Mesenteric fat pad (tissue), 1 donor: ENCODE measurements around the gene ESF1. TPM values are rescaled to one million over a fixed set of nuclear protein-coding genes. Genes with fewer than 3 reads are reported as not detected.
"Not testable (repeated sequence)": the region's sequence is repeated elsewhere in the genome, so short reads cannot be mapped to it uniquely, and the experiment has no call there.

Experiments used
- DNase-seq: peaks from one replicate; pipeline ENCODE4 v3.0.0-alpha.2; 2020; ENCODE audit warnings: low spot score
- total RNA-seq: library from RNA; stranded (reverse); fragmentation: NEBNext Ultra II Directional; extraction: Animal tissue kit (Norgen Biotek cat#: 25700); gene quantifications from one replicate; pipeline ENCODE4 v1.2.1, GENCODE V29; 2021
- donor health status: DM: yes; HTN: yes; CAD: no.

The ESF1 gene
- total RNA-seq, 1 donor from 2014 or later: 17.3 TPM

GRCh38 chr20:13791540-13792459, 7.1 kb upstream of the ESF1 start:
- no peak for DNase-seq

- DNase-seq: no peak
These were observed 6.0 kb upstream of the ESF1 start for GRCh38 chr20:13790708-13791107.

- no peak for DNase-seq
These were observed 3.6 kb upstream of the ESF1 start for GRCh38 chr20:13788167-13788834.

GRCh38 chr20:13786143-13786828, 1.6 kb upstream of the ESF1 start:
- DNase-seq: no peak

GRCh38 chr20:13784271-13784892, 337 bp downstream of the ESF1 start:
- no peak for DNase-seq

- no peak for DNase-seq
These were observed 1.2 kb downstream of the ESF1 start for GRCh38 chr20:13783528-13783927.

GRCh38 chr20:13778827-13779226, 5.9 kb downstream of the ESF1 start:
- no peak for DNase-seq

- DNase-seq: no peak
These were observed 7.5 kb downstream of the ESF1 start for GRCh38 chr20:13777171-13777601.

GRCh38 chr20:13775867-13776266, 8.9 kb downstream of the ESF1 start:
- no peak for DNase-seq

GRCh38 chr20:13772529-13772928, 12.2 kb downstream of the ESF1 start:
- DNase-seq: no peak

GRCh38 chr20:13771853-13772453, 12.8 kb downstream of the ESF1 start:
- DNase-seq: no peak

GRCh38 chr20:13770141-13770540, 14.6 kb downstream of the ESF1 start:
- no peak for DNase-seq

GRCh38 chr20:13765868-13766416, 18.8 kb downstream of the ESF1 start:
- DNase-seq: no peak

- DNase-seq: no peak
These were observed 19.4 kb downstream of the ESF1 start for GRCh38 chr20:13765299-13765698.

- not testable (repeated sequence) for DNase-seq
These were observed 24.2 kb downstream of the ESF1 start for GRCh38 chr20:13760451-13760946.

GRCh38 chr20:13758884-13759283, 25.8 kb downstream of the ESF1 start:
- no peak for DNase-seq

- DNase-seq: no peak
These were observed 28.2 kb downstream of the ESF1 start for GRCh38 chr20:13756551-13756950.

- DNase-seq: no peak
These were observed 28.9 kb downstream of the ESF1 start for GRCh38 chr20:13755809-13756208.

- no peak for DNase-seq
These were observed 31.2 kb downstream of the ESF1 start for GRCh38 chr20:13753436-13754036.

GRCh38 chr20:13749811-13750210, 34.9 kb downstream of the ESF1 start:
- DNase-seq: no peak
